Naive thymus-derived CD4-positive, alpha-beta T cell (primary cell): ENCODE measurements around the gene ZNF133. TPM values are rescaled to one million over a fixed set of nuclear protein-coding genes. Genes with fewer than 3 reads are reported as not detected.

ENCODE experiments used
- ATAC-seq: fragments of 150-1000 bp; cut with Tn5 transposase; 2 replicates; pipeline ENCODE4 v1.10.0; 2021; ENCODE audit warnings: mild to moderate bottlenecking, moderate library complexity
- CTCF ChIA-PET: fragments of 350-600 bp; sonication (Branson Sonifier 250); formaldehyde crosslinking; loops from one replicate; lab custom pipeline; 2021; ENCODE audit warnings: antibody characterized with exemption; lab: Charles Lee
- POLR2A ChIA-PET: fragments of 350-600 bp; sonication (Branson Sonifier 250); formaldehyde crosslinking; loops from one replicate; lab custom pipeline; 2021; ENCODE audit warnings: antibody characterized with exemption, inconsistent platforms; lab: Charles Lee
- DNase-seq, 9 donors: peaks; one replicate each; pipeline versions ENCODE4 v3.0.0 to v3.0.0-alpha.2; 2020 to 2022; ENCODE audit warnings: mixed read lengths in 1 of 9
- H3K27ac ChIP-seq: one replicate; pipeline ENCODE4 v1.7.0; 2013; ENCODE audit warnings: mild to moderate bottlenecking, low read depth, low read length, moderate library complexity
- H3K27me3 ChIP-seq, 2 donors: one replicate each; pipeline ENCODE4 v1.7.0; 2013; ENCODE audit warnings: low read length in 2 of 2, mild to moderate bottlenecking in 2 of 2, moderate library complexity in 2 of 2; ENCODE audit not compliant: control insufficient read depth in 2 of 2, insufficient read depth in 2 of 2
- H3K36me3 ChIP-seq, 3 experiments: 1 replicate in 2 of 3; 2 replicates in 1 of 3; pipeline ENCODE4 v1.7.0; 2013; ENCODE audit warnings: low read length in 3 of 3, mild to moderate bottlenecking in 3 of 3, moderate library complexity in 1 of 3; ENCODE audit not compliant: insufficient read depth in 3 of 3, control insufficient read depth in 2 of 3
- H3K4me1 ChIP-seq, 2 donors: one replicate each; pipeline ENCODE4 v1.7.0; 2013; ENCODE audit warnings: low read length in 2 of 2, mild to moderate bottlenecking in 2 of 2, moderate library complexity in 1 of 2; ENCODE audit not compliant: control insufficient read depth in 2 of 2, insufficient read depth in 2 of 2
- H3K4me3 ChIP-seq: 2 replicates; pipeline ENCODE4 v1.7.0; 2013; ENCODE audit warnings: mild to moderate bottlenecking, low read length
- H3K9me3 ChIP-seq, 3 experiments: 1 replicate in 2 of 3; 2 replicates in 1 of 3; pipeline ENCODE4 v1.7.0; 2013; ENCODE audit warnings: low read length in 3 of 3; ENCODE audit not compliant: control insufficient read depth in 2 of 3
- H3K27ac Mint-ChIP-seq, 9 donors: one replicate each; pipeline ENCODE4 v1.8.0; 2020 to 2022; ENCODE audit warnings: mixed read lengths in 9 of 9, mild to moderate bottlenecking in 8 of 9, moderate library complexity in 5 of 9, inconsistent platforms in 2 of 9
- H3K27me3 Mint-ChIP-seq, 5 donors: one replicate each; pipeline ENCODE4 v1.8.0; 2021 to 2022; ENCODE audit warnings: mixed read lengths in 5 of 5, mild to moderate bottlenecking in 1 of 5
- H3K36me3 Mint-ChIP-seq, 5 donors: one replicate each; pipeline ENCODE4 v1.8.0; 2020 to 2022; ENCODE audit warnings: mixed read lengths in 5 of 5, mild to moderate bottlenecking in 3 of 5, inconsistent platforms in 1 of 5
- H3K4me1 Mint-ChIP-seq, 7 donors: one replicate each; pipeline ENCODE4 v1.8.0; 2020 to 2022; ENCODE audit warnings: mixed read lengths in 7 of 7, mild to moderate bottlenecking in 3 of 7, inconsistent platforms in 1 of 7
- H3K4me3 Mint-ChIP-seq, 10 donors: one replicate each; pipeline ENCODE4 v1.8.0; 2020 to 2022; ENCODE audit warnings: mild to moderate bottlenecking in 10 of 10, mixed read lengths in 10 of 10, moderate library complexity in 6 of 10, inconsistent platforms in 2 of 10
- H3K9me3 Mint-ChIP-seq, 11 donors: one replicate each; pipeline ENCODE4 v1.8.0; 2020 to 2022; ENCODE audit warnings: mixed read lengths in 11 of 11, mild to moderate bottlenecking in 4 of 11, inconsistent platforms in 1 of 11, moderate library complexity in 1 of 11
- intact Hi-C, 2 donors: fragments of 100-400 bp; cut with micrococcal nuclease; formaldehyde crosslinking; loops; one replicate each; pipeline ENCODE4 v1.15.1; 2023
- polyA plus RNA-seq, 2 donors: library from polyadenylated mRNA; unstranded; fragments of 300-500 nt; fragmentation: Illumina TruSeq; gene quantifications; one replicate each; pipeline ENCODE4 v1.2.3, GENCODE V29; 2021
- total RNA-seq, 6 experiments: library from RNA in 5 of 6; stranded (reverse) in 5 of 6; gene quantifications; 1 replicate in 5 of 6; 2 replicates in 1 of 6; pipeline ENCODE4 v1.2.3 and lab custom pipeline; 2021 to 2026

ZNF133 gene
- total and polyA plus RNA-seq, 7 experiments from 2014 or later: 6.5 to 12.6 (median 9.4) TPM

- H3K4me3 Mint-ChIP-seq: peak overlapping the region; percentile 93 to 99 (median 98)
Measured at GRCh38 chr20:18289306-18289705, 979 bp downstream of the ZNF133 start.

GRCh38 chr20:18299364-18299763 lies 11.0 kb downstream of the ZNF133 start:
- no peaks in the 10 kb centered on the region for H3K9me3 ChIP-seq
- peaks cover 0 to 12% (median 4%) of the 10 kb centered on the region in 11 donors for H3K9me3 Mint-ChIP-seq
- H3K27ac Mint-ChIP-seq: no peak overlapping the region
- no peaks in the 10 kb centered on the region for H3K27me3 Mint-ChIP-seq
- no peaks in the 10 kb centered on the region for H3K27me3 ChIP-seq
- H3K4me3 ChIP-seq: no peak overlapping the region
- POLR2A ChIA-PET: interaction anchor here (1.3 kb wide), 1 partner anchor 12 kb away, joined by 3 read pairs; no protein-coding TSS in a partner anchor
- no peak for ATAC-seq
- CTCF ChIA-PET: no interaction called here
- no peaks in the 10 kb centered on the region for H3K4me1 ChIP-seq
- DNase-seq: no peak
- H3K36me3 ChIP-seq: no peaks in the 10 kb centered on the region
- H3K36me3 Mint-ChIP-seq: peaks cover 13 to 65% (median 40%) of the 10 kb centered on the region in 5 donors
- no peak overlapping the region for H3K4me3 Mint-ChIP-seq
- peaks cover 0 to 4% (median 0%) of the 10 kb centered on the region in 7 donors for H3K4me1 Mint-ChIP-seq
- intact Hi-C loops: no loop called here
- H3K27ac ChIP-seq: no peak overlapping the region

More at GRCh38 chr20:18289306-18289705, 979 bp downstream of the ZNF133 start:
- Mint-ChIP-seq H3K27ac (peak overlapping the region; percentile 98 to 100 (median 99)), H3K9me3 (peaks cover 5 to 27% (median 18%) of the 10 kb centered on the region in 11 donors), H3K4me1 (peaks cover 16 to 55% (median 35%) of the 10 kb centered on the region in 7 donors), H3K36me3 (peaks cover 21 to 49% (median 40%) of the 10 kb centered on the region in 5 donors), H3K27me3 (peaks cover 11 to 21% (median 13%) of the 10 kb centered on the region in 5 donors)
- ChIA-PET CTCF (no interaction called here), POLR2A (interaction anchor here (0.9 to 2.3 kb wide), 3 partner anchors 8 to 276 kb away, joined by 3 to 23 read pairs (median 3); partner anchors contain the start of genes KAT14 and PET117)
- Histone ChIP-seq H3K9me3 (no peaks in the 10 kb centered on the region), H3K36me3 (peaks cover 0 to 5% (median 0%) of the 10 kb centered on the region in 3 experiments), H3K27ac (no peak overlapping the region), H3K4me1 (peaks cover 4 to 10% of the 10 kb centered on the region in 2 donors), H3K4me3 (peak overlapping the region; percentile 91), H3K27me3 (no peaks in the 10 kb centered on the region)
- ATAC-seq (no peak), DNase-seq (no peak)
- intact Hi-C loops: loop anchor here (2.0 to 10.0 kb wide), 6 partner anchors 207 to 1728 kb away; partner anchors contain the start of genes DTD1 (in 2 of the 2), RBBP9 (in 2 of the 2), BFSP1 (in 1 of the 2) and KIF16B (in 1 of the 2)

- no peak for DNase-seq
- Mint-ChIP-seq H3K4me1 (peaks cover 0 to 10% (median 0%) of the 10 kb centered on the region in 7 donors), H3K36me3 (peaks cover 6 to 66% (median 43%) of the 10 kb centered on the region in 5 donors), H3K4me3 (no peak overlapping the region), H3K9me3 (peaks cover 0 to 7% (median 0%) of the 10 kb centered on the region in 11 donors), H3K27ac (no peak overlapping the region), H3K27me3 (no peaks in the 10 kb centered on the region)
- no peak for ATAC-seq
- intact Hi-C loops: no loop called here
- ChIA-PET CTCF (no interaction called here), POLR2A (no interaction called here)
- Histone ChIP-seq H3K4me1 (no peaks in the 10 kb centered on the region), H3K9me3 (no peaks in the 10 kb centered on the region), H3K27me3 (no peaks in the 10 kb centered on the region), H3K36me3 (peaks cover 0 to 8% (median 0%) of the 10 kb centered on the region in 3 experiments), H3K27ac (no peak overlapping the region), H3K4me3 (no peak overlapping the region)
Measured at GRCh38 chr20:18304618-18305017, 16.3 kb downstream of the ZNF133 start.

GRCh38 chr20:18307301-18307700 lies 19.0 kb downstream of the ZNF133 start:
- H3K4me3 ChIP-seq: no peak overlapping the region
- intact Hi-C loops: no loop called here
- no peaks in the 10 kb centered on the region for H3K9me3 ChIP-seq
- CTCF ChIA-PET: interaction anchor here (0.6 kb wide), 1 partner anchor 11 kb away, joined by 3 read pairs; no protein-coding TSS in a partner anchor
- no peak for DNase-seq
- no peaks in the 10 kb centered on the region for H3K9me3 Mint-ChIP-seq
- ATAC-seq: no peak
- peaks cover 0 to 7% (median 0%) of the 10 kb centered on the region in 7 donors for H3K4me1 Mint-ChIP-seq
- H3K4me1 ChIP-seq: no peaks in the 10 kb centered on the region
- no peaks in the 10 kb centered on the region for H3K27me3 Mint-ChIP-seq
- peaks cover 7 to 64% (median 50%) of the 10 kb centered on the region in 5 donors for H3K36me3 Mint-ChIP-seq
- H3K27ac Mint-ChIP-seq: no peak overlapping the region
- POLR2A ChIA-PET: no interaction called here
- H3K27ac ChIP-seq: no peak overlapping the region
- H3K4me3 Mint-ChIP-seq: no peak overlapping the region
- no peaks in the 10 kb centered on the region for H3K27me3 ChIP-seq
- H3K36me3 ChIP-seq: peaks cover 0 to 8% (median 0%) of the 10 kb centered on the region in 3 experiments

GRCh38 chr20:18310051-18310450 lies 21.7 kb downstream of the ZNF133 start:
- H3K4me3 Mint-ChIP-seq: no peak overlapping the region
- Histone ChIP-seq H3K27me3 (no peaks in the 10 kb centered on the region), H3K27ac (no peak overlapping the region), H3K9me3 (no peaks in the 10 kb centered on the region), H3K36me3 (peaks cover 0 to 16% (median 0%) of the 10 kb centered on the region in 3 experiments), H3K4me3 (no peak overlapping the region), H3K4me1 (no peaks in the 10 kb centered on the region)
- ATAC-seq (no peak), DNase-seq (no peak)
- no peak overlapping the region for H3K27ac Mint-ChIP-seq
- no peaks in the 10 kb centered on the region for H3K27me3 Mint-ChIP-seq
- ChIA-PET POLR2A (no interaction called here), CTCF (no interaction called here)
- peaks cover 0 to 7% (median 0%) of the 10 kb centered on the region in 7 donors for H3K4me1 Mint-ChIP-seq
- peaks cover 0 to 6% (median 0%) of the 10 kb centered on the region in 11 donors for H3K9me3 Mint-ChIP-seq
- peaks cover 17 to 69% (median 57%) of the 10 kb centered on the region in 5 donors for H3K36me3 Mint-ChIP-seq
- intact Hi-C loops: no loop called here

GRCh38 chr20:18310592-18310991 lies 22.3 kb downstream of the ZNF133 start:
- DNase-seq (no peak), ATAC-seq (no peak)
- Mint-ChIP-seq H3K27ac (no peak overlapping the region), H3K4me3 (no peak overlapping the region), H3K36me3 (peaks cover 21 to 69% (median 63%) of the 10 kb centered on the region in 5 donors), H3K4me1 (peaks cover 0 to 7% (median 0%) of the 10 kb centered on the region in 7 donors), H3K9me3 (peaks cover 0 to 6% (median 0%) of the 10 kb centered on the region in 11 donors), H3K27me3 (no peaks in the 10 kb centered on the region)
- Histone ChIP-seq H3K27ac (no peak overlapping the region), H3K36me3 (peaks cover 0 to 16% (median 0%) of the 10 kb centered on the region in 3 experiments), H3K4me3 (no peak overlapping the region), H3K9me3 (no peaks in the 10 kb centered on the region), H3K27me3 (no peaks in the 10 kb centered on the region), H3K4me1 (no peaks in the 10 kb centered on the region)
- intact Hi-C loops: no loop called here
- CTCF ChIA-PET: no interaction called here
- POLR2A ChIA-PET: no interaction called here
